Activated CD4-positive, alpha-beta T cell treated with anti-CD3 and anti-CD28 coated beads, Interleukin-2, amount 10 ng/mL, durations not matched to agents 7 days and 5 days (primary cell): ENCODE results near the gene SYNJ2. TPM values are rescaled to one million over a fixed set of nuclear protein-coding genes. Genes with fewer than 3 reads are reported as not detected.

Source experiments
- CTCF ChIA-PET: fragments of 350-600 bp; sonication (Branson Sonifier 250); formaldehyde crosslinking; loops from one replicate; lab custom pipeline; 2021; ENCODE audit warnings: antibody characterized with exemption; lab: Charles Lee
- POLR2A ChIA-PET: fragments of 350-600 bp; sonication (Branson Sonifier 250); formaldehyde crosslinking; loops from one replicate; lab custom pipeline; 2021; ENCODE audit warnings: antibody characterized with exemption; lab: Charles Lee
- DNase-seq: peaks from one replicate; pipeline ENCODE4 v3.0.0-alpha.2; 2020
- H3K27ac Mint-ChIP-seq: one replicate; pipeline ENCODE4 v1.8.0; 2021; ENCODE audit warnings: mild to moderate bottlenecking, moderate library complexity, mixed read lengths
- H3K27me3 Mint-ChIP-seq: one replicate; pipeline ENCODE4 v1.8.0; 2021; ENCODE audit warnings: mixed read lengths
- H3K36me3 Mint-ChIP-seq: one replicate; pipeline ENCODE4 v1.8.0; 2021; ENCODE audit warnings: low read depth, mixed read lengths
- H3K4me1 Mint-ChIP-seq: one replicate; pipeline ENCODE4 v1.8.0; 2021; ENCODE audit warnings: mixed read lengths
- H3K4me3 Mint-ChIP-seq: one replicate; pipeline ENCODE4 v1.8.0; 2021; ENCODE audit warnings: mild to moderate bottlenecking, moderate library complexity, mixed read lengths
- H3K9me3 Mint-ChIP-seq: one replicate; pipeline ENCODE4 v1.8.0; 2021; ENCODE audit warnings: mixed read lengths
- total RNA-seq, 2 experiments: library from RNA; stranded (reverse); gene quantifications; one replicate each; pipeline ENCODE4 v1.2.3, GENCODE V29; 2021

Gene SYNJ2
- total RNA-seq, 2 experiments from 2014 or later, result 35.8 to 39.0 TPM

DNA sequence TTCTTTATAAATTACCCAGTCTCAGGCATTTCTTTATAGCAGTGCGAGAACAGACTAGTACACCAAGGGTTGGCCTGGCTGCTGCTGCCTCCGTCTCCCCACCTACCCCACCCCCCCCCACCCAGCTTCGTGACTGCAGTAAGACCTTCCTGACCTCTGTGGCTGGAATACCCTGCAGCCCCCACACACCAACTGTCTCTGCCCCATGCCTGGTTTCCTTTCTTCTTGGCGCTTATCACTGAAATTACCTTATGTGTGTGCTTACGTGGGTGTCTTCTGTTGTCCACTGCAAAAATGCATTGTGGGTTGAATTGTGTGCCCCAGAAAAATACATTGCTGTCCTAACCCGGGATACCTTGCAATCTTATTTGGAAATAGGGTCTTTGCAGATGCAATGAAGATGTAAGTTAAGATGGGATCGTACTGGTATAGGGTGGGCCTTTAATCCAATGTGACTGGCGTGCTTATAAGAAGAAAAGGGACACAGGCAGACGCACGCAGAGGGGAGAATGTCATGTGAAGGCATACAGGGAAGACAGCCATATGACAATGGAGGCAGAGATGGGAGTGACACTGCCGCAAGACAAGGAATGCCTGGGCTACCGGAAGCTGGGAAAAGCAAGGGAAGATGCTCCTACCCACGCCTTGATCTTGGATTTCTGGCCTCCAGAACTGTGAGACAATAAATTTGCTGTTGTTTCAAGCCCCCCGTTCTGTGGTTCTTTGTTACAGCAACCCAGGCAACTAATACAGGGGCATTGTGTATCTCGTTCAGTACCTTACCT lies 15.4 kb downstream of the SYNJ2 start:
- no peaks in the 10 kb centered on the region for H3K9me3 Mint-ChIP-seq
- CTCF ChIA-PET, result no interaction called here
- H3K4me1 Mint-ChIP-seq, result peaks cover 28% of the 10 kb centered on the region
- H3K4me3 Mint-ChIP-seq, result no peak overlapping the region
- H3K36me3 Mint-ChIP-seq, result peaks cover 7% of the 10 kb centered on the region
- no peak overlapping the region for H3K27ac Mint-ChIP-seq
- no peak for DNase-seq
- H3K27me3 Mint-ChIP-seq, result no peaks in the 10 kb centered on the region
- POLR2A ChIA-PET, result no interaction called here

DNA sequence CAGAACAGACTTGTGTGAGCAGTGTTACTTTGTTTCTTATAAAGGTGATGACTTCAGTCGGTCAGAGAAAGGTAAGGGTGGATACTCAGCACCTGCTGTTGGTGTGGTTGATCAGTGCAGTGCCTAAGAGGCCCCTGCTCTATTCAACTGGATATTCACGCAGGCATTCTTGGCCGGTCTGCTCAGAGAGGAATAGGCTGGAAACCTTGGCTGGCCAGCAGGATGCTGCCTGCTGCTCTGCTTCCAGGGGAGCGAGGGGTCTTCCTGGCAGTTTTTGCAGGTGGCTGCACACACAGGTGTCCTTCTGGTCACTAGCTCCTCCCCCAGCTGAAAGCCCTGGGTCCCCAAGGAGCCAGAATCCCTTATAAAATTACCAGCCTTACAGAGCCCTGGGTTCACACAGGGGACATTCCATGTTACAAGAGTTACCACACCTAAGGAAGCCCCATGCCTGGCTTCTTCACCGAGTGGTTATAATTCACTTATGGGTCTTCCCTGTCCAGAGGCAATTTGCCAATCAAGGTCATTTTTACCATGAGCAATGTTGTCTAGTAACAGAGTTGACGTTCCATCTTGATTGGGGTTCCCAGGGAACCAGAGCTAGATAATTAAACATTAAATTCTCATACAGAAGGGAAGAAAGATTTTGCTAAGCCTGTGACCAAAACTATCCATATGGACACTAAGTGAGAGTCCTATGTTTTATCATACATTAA lies 16.4 kb downstream of the SYNJ2 start:
- DNase-seq, result no peak
- Mint-ChIP-seq H3K9me3 (no peaks in the 10 kb centered on the region), H3K36me3 (peaks cover 9% of the 10 kb centered on the region), H3K4me1 (peaks cover 36% of the 10 kb centered on the region), H3K27me3 (no peaks in the 10 kb centered on the region), H3K27ac (no peak overlapping the region), H3K4me3 (no peak overlapping the region)
- POLR2A ChIA-PET, result no interaction called here
- CTCF ChIA-PET, result interaction anchor here (2.4 kb wide), 1 partner anchor 28 kb away, joined by 12 read pairs; no protein-coding TSS in a partner anchor

DNA sequence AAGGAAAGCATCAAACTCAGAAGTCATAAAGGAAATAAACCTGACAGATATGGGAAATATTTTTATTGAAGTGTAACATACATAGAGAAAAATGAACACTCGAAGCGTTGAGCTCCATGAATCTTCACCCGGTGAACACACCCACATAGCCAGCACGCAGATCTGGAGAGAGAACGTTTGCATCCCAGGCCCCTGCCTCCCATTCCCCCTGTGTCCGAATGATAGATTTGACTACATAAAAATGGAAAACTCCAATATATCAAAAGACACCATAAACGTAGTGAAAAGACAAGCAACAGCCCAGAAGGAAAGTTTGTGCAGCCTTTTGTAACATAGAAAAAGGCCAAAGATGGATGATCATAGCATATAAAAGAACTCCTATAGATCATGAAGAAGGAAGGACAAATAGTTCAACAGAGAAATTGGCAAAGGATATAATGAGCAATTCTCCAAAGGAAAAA lies 17.1 kb downstream of the SYNJ2 start:
- CTCF ChIA-PET, result interaction anchor here (0.8 to 2.4 kb wide), 2 partner anchors 27 to 235 kb away, joined by 3 to 12 read pairs; no protein-coding TSS in a partner anchor
- no peak overlapping the region for H3K4me3 Mint-ChIP-seq
- no peak overlapping the region for H3K27ac Mint-ChIP-seq
- peaks cover 12% of the 10 kb centered on the region for H3K36me3 Mint-ChIP-seq
- no peaks in the 10 kb centered on the region for H3K9me3 Mint-ChIP-seq
- H3K27me3 Mint-ChIP-seq, result no peaks in the 10 kb centered on the region
- POLR2A ChIA-PET, result no interaction called here
- DNase-seq, result no peak
- peaks cover 38% of the 10 kb centered on the region for H3K4me1 Mint-ChIP-seq

DNA sequence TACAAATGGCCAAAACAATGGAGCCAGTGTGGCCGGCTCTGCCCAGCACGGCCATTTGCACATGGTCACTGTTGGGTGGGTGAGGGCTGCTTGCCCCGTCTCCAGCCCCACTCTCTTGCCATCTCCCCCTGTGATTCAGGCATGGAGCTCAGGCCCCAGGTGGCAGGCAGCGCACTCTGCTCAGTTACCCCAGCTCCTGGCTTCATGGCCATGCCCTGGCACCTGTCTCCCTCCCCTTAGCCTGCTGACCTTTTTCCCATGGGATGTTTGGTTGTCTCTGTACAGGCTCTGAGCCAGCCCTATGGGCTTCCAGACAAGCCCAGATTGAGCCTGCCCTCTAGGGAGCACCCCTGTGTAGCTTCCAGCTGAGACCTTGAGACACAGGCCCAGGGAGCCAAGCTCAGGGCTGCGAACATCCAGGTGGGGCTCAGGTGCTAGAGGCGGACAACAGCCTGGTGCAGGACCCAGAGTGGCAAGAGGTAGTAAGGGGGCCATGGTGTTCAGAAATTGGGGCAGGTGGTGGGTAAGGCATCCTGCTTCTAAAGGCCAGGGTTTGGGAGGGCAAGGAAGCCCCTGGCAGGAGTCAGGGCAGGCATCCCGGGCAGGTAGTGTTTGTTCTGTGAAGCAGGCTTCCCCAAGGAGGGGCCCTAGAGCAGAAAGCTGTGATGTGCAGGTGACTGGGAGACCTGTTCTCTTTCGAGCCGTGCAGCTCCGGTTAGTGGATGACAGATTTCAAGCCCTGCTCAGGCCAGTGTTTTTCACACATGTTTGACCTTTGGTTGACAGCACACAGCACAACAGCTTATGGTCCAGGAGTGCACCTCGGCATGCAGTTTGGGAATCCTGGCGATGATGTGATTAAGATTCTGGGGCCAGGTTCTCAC lies 17.7 kb downstream of the SYNJ2 start:
- peaks cover 12% of the 10 kb centered on the region for H3K36me3 Mint-ChIP-seq
- H3K27me3 Mint-ChIP-seq, result no peaks in the 10 kb centered on the region
- H3K4me1 Mint-ChIP-seq, result peaks cover 40% of the 10 kb centered on the region
- POLR2A ChIA-PET, result no interaction called here
- CTCF ChIA-PET, result interaction anchor here (0.6 to 2.4 kb wide), 10 partner anchors 9 to 960 kb away, joined by 3 to 12 read pairs (median 3); no protein-coding TSS in a partner anchor
- H3K27ac Mint-ChIP-seq, result no peak overlapping the region
- no peak overlapping the region for H3K4me3 Mint-ChIP-seq
- no peaks in the 10 kb centered on the region for H3K9me3 Mint-ChIP-seq
- no peak for DNase-seq

DNA sequence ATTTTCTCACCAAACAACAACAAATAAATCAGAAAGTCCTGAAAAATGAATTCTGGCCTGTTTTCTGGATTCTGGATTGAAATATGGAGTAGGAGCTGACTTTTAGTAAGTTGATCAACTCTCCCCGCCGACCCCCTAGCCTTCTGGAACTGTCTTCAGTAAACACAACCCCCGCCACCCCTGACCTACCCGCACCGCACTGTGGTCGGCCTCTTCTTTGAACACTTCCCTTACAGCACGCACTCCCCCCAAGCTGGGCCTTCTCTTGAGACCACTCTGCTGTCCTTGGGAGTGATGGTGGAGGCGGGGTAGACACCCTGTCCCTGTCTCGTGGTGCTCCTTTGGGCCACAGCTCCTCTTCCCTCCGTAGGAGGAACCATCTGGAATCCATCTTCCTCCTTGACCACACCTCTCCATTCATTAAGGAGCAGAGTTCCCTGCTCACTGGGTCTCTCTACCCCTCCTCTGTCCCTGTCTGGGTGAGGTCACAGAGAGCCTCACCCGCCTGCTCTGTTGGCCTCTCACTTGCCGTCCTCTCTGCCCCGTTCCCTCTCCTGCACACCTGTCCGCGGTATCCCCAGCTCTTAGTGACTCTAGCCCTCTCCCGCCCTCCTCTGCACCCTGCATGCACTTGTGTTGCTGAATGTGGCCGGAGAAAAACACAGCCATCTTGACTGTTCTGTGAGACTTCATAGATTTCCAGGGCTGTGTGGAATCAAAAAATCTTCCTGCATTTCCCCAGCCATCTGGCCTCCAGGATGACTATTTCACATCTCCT lies 19.1 kb downstream of the SYNJ2 start:
- peaks cover 46% of the 10 kb centered on the region for H3K4me1 Mint-ChIP-seq
- H3K4me3 Mint-ChIP-seq, result no peak overlapping the region
- H3K36me3 Mint-ChIP-seq, result peaks cover 12% of the 10 kb centered on the region
- CTCF ChIA-PET, result interaction anchor here (0.6 to 1.5 kb wide), 5 partner anchors 18 to 544 kb away, joined by 3 to 4 read pairs (median 3); partner anchors contain the start of gene SYNJ2
- no peak for DNase-seq
- H3K27ac Mint-ChIP-seq, result no peak overlapping the region
- no peaks in the 10 kb centered on the region for H3K27me3 Mint-ChIP-seq
- POLR2A ChIA-PET, result no interaction called here
- H3K9me3 Mint-ChIP-seq, result no peaks in the 10 kb centered on the region

DNA sequence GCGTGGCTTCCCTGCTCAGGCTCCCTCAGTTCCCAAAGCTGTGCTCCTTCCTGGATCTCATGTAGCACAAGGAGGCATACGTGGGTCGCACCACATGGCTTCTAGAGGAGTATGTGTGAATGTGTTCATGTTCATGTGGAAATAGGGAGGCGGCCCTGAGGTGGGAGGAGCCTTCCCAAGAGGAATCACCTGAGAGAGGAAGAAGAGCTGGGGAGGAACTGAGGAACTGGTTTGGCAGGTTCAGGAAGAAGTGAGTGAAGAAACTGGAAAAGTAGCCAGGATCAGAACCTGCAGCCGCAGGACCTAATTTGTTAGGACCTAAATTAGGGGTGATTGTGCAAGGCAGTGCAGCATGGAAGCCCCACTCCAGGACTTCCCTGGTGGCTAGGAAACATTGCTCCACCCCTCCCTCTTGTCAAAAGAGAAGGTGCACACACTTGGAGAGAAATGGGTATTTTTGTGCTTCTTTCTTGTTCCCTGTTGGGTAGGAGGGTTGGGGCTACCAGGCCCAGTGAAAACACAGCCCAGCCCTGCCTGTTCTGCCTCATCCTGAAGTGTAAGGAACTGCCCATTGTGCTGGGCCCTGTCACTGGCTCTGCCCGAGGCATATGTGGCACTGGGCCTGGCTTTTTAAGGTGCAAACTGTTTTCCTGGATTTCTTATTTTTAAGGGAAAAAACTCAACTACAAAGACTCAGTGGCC lies 20.7 kb downstream of the SYNJ2 start:
- Mint-ChIP-seq H3K4me1 (peaks cover 50% of the 10 kb centered on the region), H3K27ac (no peak overlapping the region), H3K9me3 (no peaks in the 10 kb centered on the region), H3K36me3 (peaks cover 15% of the 10 kb centered on the region), H3K4me3 (no peak overlapping the region), H3K27me3 (no peaks in the 10 kb centered on the region)
- ChIA-PET CTCF (interaction anchor here (1.5 to 1.9 kb wide), 3 partner anchors 12 to 24 kb away, joined by 4 to 11 read pairs (median 7); partner anchors contain the start of gene SYNJ2), POLR2A (no interaction called here)
- no peak for DNase-seq

DNA sequence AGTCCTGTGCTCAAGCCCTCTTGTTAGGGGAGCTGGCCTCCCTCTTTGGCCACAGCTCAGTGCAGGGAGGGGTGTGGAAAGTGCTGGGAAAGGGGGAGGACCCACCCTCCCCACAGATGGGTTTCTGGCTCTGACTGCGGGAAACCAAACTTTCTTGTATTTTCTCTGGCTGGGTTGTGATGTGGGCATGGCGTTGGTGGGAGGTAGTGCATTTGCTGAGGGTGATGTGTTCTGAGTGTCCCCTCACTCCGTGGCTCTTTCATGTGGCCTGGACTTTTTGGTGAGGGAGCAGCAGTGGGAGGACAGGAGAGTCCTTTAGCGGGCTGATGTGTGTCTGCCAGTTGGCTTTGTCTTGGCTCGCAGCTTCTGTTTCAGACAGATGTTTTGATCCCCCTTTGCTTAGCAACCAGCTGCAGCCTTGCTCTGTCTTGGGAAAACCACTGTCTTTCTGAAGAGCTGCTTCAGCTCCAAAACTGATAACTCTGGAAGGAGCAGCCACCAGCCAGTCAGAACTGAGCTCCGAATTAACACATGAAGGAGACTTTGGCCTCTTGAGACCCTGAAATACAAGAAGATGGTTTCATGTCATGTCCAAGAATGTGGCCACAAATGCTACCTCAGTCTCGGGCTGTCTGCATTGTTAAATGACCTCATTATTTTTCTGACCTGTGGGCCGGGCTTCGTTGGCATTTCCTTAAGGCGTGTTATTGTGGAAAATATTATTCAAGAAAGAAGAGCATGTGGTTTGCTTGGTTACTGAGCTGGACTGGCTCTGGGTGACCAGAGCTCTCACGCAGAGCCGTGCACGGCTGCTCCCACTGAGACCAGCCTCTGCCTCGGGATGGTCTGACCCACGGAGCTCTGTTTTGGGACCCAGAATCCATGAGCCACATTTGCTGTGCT lies 21.5 kb downstream of the SYNJ2 start:
- H3K27ac Mint-ChIP-seq, result peak overlapping the region; percentile 20
- CTCF ChIA-PET, result interaction anchor here (1.5 to 1.9 kb wide), 2 partner anchors 11 to 23 kb away, joined by 7 to 11 read pairs; no protein-coding TSS in a partner anchor
- peaks cover 54% of the 10 kb centered on the region for H3K4me1 Mint-ChIP-seq
- POLR2A ChIA-PET, result no interaction called here
- no peaks in the 10 kb centered on the region for H3K9me3 Mint-ChIP-seq
- H3K4me3 Mint-ChIP-seq, result no peak overlapping the region
- DNase-seq, result peak; percentile 21
- H3K36me3 Mint-ChIP-seq, result peaks cover 15% of the 10 kb centered on the region
- H3K27me3 Mint-ChIP-seq, result no peaks in the 10 kb centered on the region

DNA sequence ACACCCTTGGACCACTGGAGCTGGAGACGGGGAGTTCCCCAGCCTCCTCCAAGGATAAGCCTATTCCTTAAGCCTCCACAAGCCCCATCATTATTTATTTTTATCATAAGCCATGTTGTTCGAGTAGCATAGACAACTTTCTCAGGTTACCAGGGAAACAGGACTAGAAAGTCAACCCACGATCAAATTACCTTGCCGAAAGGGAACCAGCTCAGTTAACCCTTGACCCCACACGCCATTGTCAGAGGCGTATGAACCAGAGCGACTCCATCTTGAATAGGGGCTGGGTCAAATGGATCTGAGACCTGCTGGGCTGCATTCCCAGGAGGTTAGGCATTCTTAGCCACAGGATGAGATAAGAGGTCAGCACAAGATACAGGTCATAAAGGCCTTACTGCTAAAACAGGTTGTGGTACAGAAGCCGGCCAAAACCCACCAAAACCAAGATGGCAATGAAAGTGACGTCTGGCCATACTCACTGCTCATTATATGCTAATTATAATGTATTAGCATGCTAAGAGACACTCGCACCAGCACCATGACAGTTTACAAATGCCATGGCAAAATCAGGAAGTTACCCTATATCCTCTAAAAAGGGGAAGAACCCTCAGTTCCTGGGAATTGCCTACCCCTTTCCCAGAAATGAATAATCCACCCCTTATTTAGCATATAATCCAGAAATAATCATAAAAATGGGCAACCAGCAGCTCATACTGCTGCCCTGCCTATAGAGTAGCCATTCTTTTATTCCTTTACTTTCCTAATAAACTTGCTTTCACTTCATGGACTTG lies 22.4 kb downstream of the SYNJ2 start:
- DNase-seq, result no peak
- H3K9me3 Mint-ChIP-seq, result no peaks in the 10 kb centered on the region
- no peak overlapping the region for H3K27ac Mint-ChIP-seq
- ChIA-PET CTCF (interaction anchor here (0.9 to 1.9 kb wide), 3 partner anchors 9 to 22 kb away, joined by 3 to 11 read pairs (median 7); no protein-coding TSS in a partner anchor), POLR2A (no interaction called here)
- H3K4me1 Mint-ChIP-seq, result peaks cover 63% of the 10 kb centered on the region
- no peak overlapping the region for H3K4me3 Mint-ChIP-seq
- H3K36me3 Mint-ChIP-seq, result peaks cover 19% of the 10 kb centered on the region
- H3K27me3 Mint-ChIP-seq, result no peaks in the 10 kb centered on the region

DNA sequence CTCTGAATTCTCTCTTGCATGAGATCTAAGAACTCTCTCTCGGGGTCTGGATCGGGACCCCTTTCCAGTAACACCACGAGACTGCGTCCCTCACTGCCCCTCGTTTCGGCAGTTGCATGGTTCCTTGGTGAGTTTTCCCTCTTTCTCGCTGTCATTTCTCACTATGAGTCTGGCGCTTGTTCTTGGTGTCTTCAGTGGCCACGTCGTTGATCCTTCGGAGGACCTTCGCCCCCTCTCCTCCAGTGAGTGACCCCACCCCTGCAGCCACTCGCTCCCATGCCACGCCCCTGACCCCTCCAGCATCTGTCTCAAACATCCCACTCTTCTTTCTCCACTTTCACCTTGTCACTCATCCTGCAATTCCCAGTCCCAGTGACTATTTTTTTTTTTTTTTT lies 23.0 kb downstream of the SYNJ2 start:
- H3K27ac Mint-ChIP-seq, result peak overlapping the region; percentile 37
- peaks cover 69% of the 10 kb centered on the region for H3K4me1 Mint-ChIP-seq
- no peaks in the 10 kb centered on the region for H3K9me3 Mint-ChIP-seq
- no peak for DNase-seq
- CTCF ChIA-PET, result interaction anchor here (0.7 to 1.9 kb wide), 3 partner anchors 9 to 22 kb away, joined by 3 to 7 read pairs (median 5); no protein-coding TSS in a partner anchor
- peaks cover 19% of the 10 kb centered on the region for H3K36me3 Mint-ChIP-seq
- POLR2A ChIA-PET, result no interaction called here
- H3K27me3 Mint-ChIP-seq, result no peaks in the 10 kb centered on the region
- H3K4me3 Mint-ChIP-seq, result no peak overlapping the region

DNA sequence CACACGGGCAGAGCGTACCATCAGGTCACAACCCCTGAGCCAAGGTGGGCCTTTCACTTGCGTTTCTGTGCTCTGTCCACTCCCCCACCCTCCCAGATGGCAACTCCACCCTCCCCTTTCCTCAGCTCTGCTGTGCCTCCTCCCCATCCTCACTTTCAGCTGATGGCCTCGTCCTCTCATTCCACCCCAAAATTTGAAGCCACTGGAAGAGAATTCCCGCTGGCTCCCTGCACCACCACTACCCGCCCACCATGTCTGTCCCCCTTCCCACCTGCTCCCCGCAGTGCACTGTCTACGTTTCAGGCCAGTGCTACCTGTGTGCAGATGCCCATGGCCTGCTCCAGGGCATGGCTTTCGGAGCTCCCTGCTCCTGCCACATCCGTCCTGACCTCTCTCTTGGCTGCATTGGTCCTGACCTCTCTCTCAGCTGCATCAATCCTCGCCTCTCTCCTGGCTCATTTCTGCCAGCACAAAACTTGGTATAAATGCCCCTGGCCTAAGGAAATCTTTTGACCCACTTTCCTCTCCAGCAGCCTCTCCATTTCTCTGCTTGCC lies 24.0 kb downstream of the SYNJ2 start:
- H3K27me3 Mint-ChIP-seq, result no peaks in the 10 kb centered on the region
- no peak overlapping the region for H3K4me3 Mint-ChIP-seq
- peak overlapping the region; percentile 55 for H3K27ac Mint-ChIP-seq
- H3K4me1 Mint-ChIP-seq, result peaks cover 78% of the 10 kb centered on the region
- DNase-seq, result no peak
- ChIA-PET CTCF (interaction anchor here (0.7 kb wide), 1 partner anchor 20 kb away, joined by 5 read pairs; no protein-coding TSS in a partner anchor), POLR2A (no interaction called here)
- no peaks in the 10 kb centered on the region for H3K9me3 Mint-ChIP-seq
- peaks cover 21% of the 10 kb centered on the region for H3K36me3 Mint-ChIP-seq
